ENCODE measurements around the gene RCC2.
"Not testable (repeated sequence)": the region's sequence is repeated elsewhere in the genome, so short reads cannot be mapped to it uniquely, and the experiment has no call there.

DNA sequence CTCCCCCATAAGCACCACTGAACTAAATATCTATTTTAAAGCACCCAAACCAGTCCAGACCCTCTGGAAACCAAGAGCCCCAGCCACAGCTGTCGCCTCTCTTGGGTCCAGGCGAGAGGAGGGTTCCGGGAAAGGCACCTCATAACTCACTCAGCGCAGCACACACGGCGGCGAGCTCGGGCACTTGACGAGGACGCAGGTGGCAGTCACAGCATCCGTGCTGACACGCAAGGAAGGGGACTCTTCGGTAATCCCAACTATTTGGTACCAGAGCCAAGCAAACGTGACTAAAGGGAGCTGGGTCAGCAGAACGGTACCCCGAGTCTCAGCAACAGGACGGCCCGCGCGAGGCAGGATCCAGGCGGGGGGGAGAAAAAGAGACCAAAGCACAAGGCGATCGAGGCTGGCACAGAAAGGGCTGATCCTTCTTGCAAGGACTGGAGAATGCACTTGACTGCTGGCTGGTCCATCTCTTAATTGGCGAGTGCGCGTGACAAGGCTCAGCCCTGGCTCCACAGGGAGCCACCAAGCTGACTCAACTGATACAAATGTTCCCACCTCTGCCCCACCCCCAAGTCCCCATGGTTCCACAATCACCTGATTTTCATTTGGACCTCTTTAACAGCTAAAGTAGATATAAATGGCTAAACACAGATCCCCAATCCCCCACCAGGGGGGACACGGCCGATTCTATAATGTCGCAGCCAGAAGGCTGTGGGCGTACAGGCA, 31.5 kb downstream of the RCC2 start:
- not testable (repeated sequence) for TF ChIP-seq POLR2A, CTCF, POLR2AphosphoS5, EP300 (IDR thresholded peaks at IDR 0.05)
